T-helper 2 cell treated with Interferon-gamma antibody and Interleukin-4, amounts not matched to agents 5 μg/mL and 100 μg/mL, for 36 hours (primary cell): ENCODE data around the gene RCSD1.

Experiments
- DNase-seq: peaks from one replicate; pipeline ENCODE4 v3.0.0; 2021; ENCODE audit warnings: low spot score
- H3K27ac Mint-ChIP-seq: one replicate; pipeline ENCODE4 v1.8.0; 2021; ENCODE audit warnings: mild to moderate bottlenecking, mixed read lengths
- H3K27me3 Mint-ChIP-seq: one replicate; pipeline ENCODE4 v1.8.0; 2021; ENCODE audit warnings: low read depth, mixed read lengths
- H3K36me3 Mint-ChIP-seq: one replicate; pipeline ENCODE4 v1.8.0; 2021; ENCODE audit warnings: low read depth, mixed read lengths
- H3K4me1 Mint-ChIP-seq: one replicate; pipeline ENCODE4 v1.8.0; 2021; ENCODE audit warnings: low read depth, mixed read lengths
- H3K4me3 Mint-ChIP-seq: one replicate; pipeline ENCODE4 v1.8.0; 2022; ENCODE audit warnings: mild to moderate bottlenecking, moderate library complexity, mixed read lengths
- H3K9me3 Mint-ChIP-seq: one replicate; pipeline ENCODE4 v1.8.0; 2021; ENCODE audit warnings: mixed read lengths

The RCSD1 gene

GRCh38 chr1:167658574-167659328 is 28.7 kb downstream of the RCSD1 start:
- Mint-ChIP-seq H3K4me3 (no peak overlapping the region), H3K36me3 (peaks cover 58% of the 10 kb centered on the region), H3K4me1 (peaks cover 36% of the 10 kb centered on the region), H3K27ac (no peak overlapping the region), H3K9me3 (no peaks in the 10 kb centered on the region), H3K27me3 (no peaks in the 10 kb centered on the region)
- no peak for DNase-seq

- Mint-ChIP-seq H3K36me3 (peaks cover 51% of the 10 kb centered on the region), H3K4me1 (peaks cover 29% of the 10 kb centered on the region), H3K9me3 (no peaks in the 10 kb centered on the region), H3K4me3 (no peak overlapping the region), H3K27me3 (no peaks in the 10 kb centered on the region), H3K27ac (no peak overlapping the region)
- no peak for DNase-seq
These were observed 29.4 kb downstream of the RCSD1 start for GRCh38 chr1:167659450-167659849.

GRCh38 chr1:167659881-167660280 is 29.8 kb downstream of the RCSD1 start:
- no peak for DNase-seq
- Mint-ChIP-seq H3K27me3 (no peaks in the 10 kb centered on the region), H3K4me1 (peaks cover 28% of the 10 kb centered on the region), H3K27ac (no peak overlapping the region), H3K9me3 (no peaks in the 10 kb centered on the region), H3K4me3 (no peak overlapping the region), H3K36me3 (peaks cover 49% of the 10 kb centered on the region)

GRCh38 chr1:167661527-167662426 is 31.7 kb downstream of the RCSD1 start:
- Mint-ChIP-seq H3K4me3 (no peak overlapping the region), H3K9me3 (no peaks in the 10 kb centered on the region), H3K36me3 (peaks cover 46% of the 10 kb centered on the region), H3K4me1 (peaks cover 23% of the 10 kb centered on the region), H3K27me3 (no peaks in the 10 kb centered on the region), H3K27ac (no peak overlapping the region)
- no peak for DNase-seq

GRCh38 chr1:167663002-167663772 is 33.2 kb downstream of the RCSD1 start:
- Mint-ChIP-seq H3K9me3 (no peaks in the 10 kb centered on the region), H3K4me3 (no peak overlapping the region), H3K4me1 (peaks cover 21% of the 10 kb centered on the region), H3K27me3 (no peaks in the 10 kb centered on the region), H3K27ac (peak overlapping the region; percentile 24), H3K36me3 (peaks cover 46% of the 10 kb centered on the region)
- no peak for DNase-seq

- no peak for DNase-seq
- H3K9me3 Mint-ChIP-seq = no peaks in the 10 kb centered on the region
- no peak overlapping the region for H3K4me3 Mint-ChIP-seq
- H3K27ac Mint-ChIP-seq = no peak overlapping the region
- no peaks in the 10 kb centered on the region for H3K27me3 Mint-ChIP-seq
- peaks cover 22% of the 10 kb centered on the region for H3K4me1 Mint-ChIP-seq
- peaks cover 45% of the 10 kb centered on the region for H3K36me3 Mint-ChIP-seq
These were observed 35.4 kb downstream of the RCSD1 start for GRCh38 chr1:167665469-167665868.

GRCh38 chr1:167666416-167666815 is 36.4 kb downstream of the RCSD1 start:
- DNase-seq = no peak
- Mint-ChIP-seq H3K4me3 (no peak overlapping the region), H3K4me1 (peaks cover 27% of the 10 kb centered on the region), H3K9me3 (no peaks in the 10 kb centered on the region), H3K27ac (no peak overlapping the region), H3K36me3 (peaks cover 48% of the 10 kb centered on the region), H3K27me3 (no peaks in the 10 kb centered on the region)

GRCh38 chr1:167667536-167667935 is 37.5 kb downstream of the RCSD1 start:
- Mint-ChIP-seq H3K27me3 (no peaks in the 10 kb centered on the region), H3K27ac (no peak overlapping the region), H3K36me3 (peaks cover 56% of the 10 kb centered on the region), H3K9me3 (no peaks in the 10 kb centered on the region), H3K4me1 (peaks cover 36% of the 10 kb centered on the region), H3K4me3 (no peak overlapping the region)
- no peak for DNase-seq

- Mint-ChIP-seq H3K27me3 (no peaks in the 10 kb centered on the region), H3K4me1 (peaks cover 41% of the 10 kb centered on the region), H3K9me3 (no peaks in the 10 kb centered on the region), H3K27ac (no peak overlapping the region), H3K4me3 (no peak overlapping the region), H3K36me3 (peaks cover 55% of the 10 kb centered on the region)
- DNase-seq = no peak
These were observed 38.1 kb downstream of the RCSD1 start for GRCh38 chr1:167668108-167668507.

- H3K27ac Mint-ChIP-seq = no peak overlapping the region
- H3K9me3 Mint-ChIP-seq = no peaks in the 10 kb centered on the region
- DNase-seq = no peak
- H3K27me3 Mint-ChIP-seq = no peaks in the 10 kb centered on the region
- peaks cover 46% of the 10 kb centered on the region for H3K4me1 Mint-ChIP-seq
- H3K36me3 Mint-ChIP-seq = peaks cover 62% of the 10 kb centered on the region
- no peak overlapping the region for H3K4me3 Mint-ChIP-seq
These were observed 39.4 kb downstream of the RCSD1 start for GRCh38 chr1:167669209-167670124.

GRCh38 chr1:167670563-167670962 is 40.5 kb downstream of the RCSD1 start:
- Mint-ChIP-seq H3K27ac (peak overlapping the region; percentile 64), H3K36me3 (peaks cover 66% of the 10 kb centered on the region), H3K4me3 (no peak overlapping the region), H3K9me3 (no peaks in the 10 kb centered on the region), H3K4me1 (peaks cover 50% of the 10 kb centered on the region), H3K27me3 (no peaks in the 10 kb centered on the region)
- DNase-seq = no peak

GRCh38 chr1:167671727-167672511 is 41.9 kb downstream of the RCSD1 start:
- H3K4me3 Mint-ChIP-seq = no peak overlapping the region
- no peaks in the 10 kb centered on the region for H3K27me3 Mint-ChIP-seq
- H3K4me1 Mint-ChIP-seq = peaks cover 60% of the 10 kb centered on the region
- H3K27ac Mint-ChIP-seq = peak overlapping the region; percentile 58
- no peaks in the 10 kb centered on the region for H3K9me3 Mint-ChIP-seq
- DNase-seq = no peak
- peaks cover 73% of the 10 kb centered on the region for H3K36me3 Mint-ChIP-seq
